GM19455 (cell line): ENCODE results near the gene APOC3.

ENCODE experiments used
- ATAC-seq: cut with Tn5 transposase; IDR thresholded peaks from one replicate; pipeline ENCODE4 v1.9.1; 2021; ENCODE audit not compliant: unreplicated experiment

The APOC3 gene

DNA sequence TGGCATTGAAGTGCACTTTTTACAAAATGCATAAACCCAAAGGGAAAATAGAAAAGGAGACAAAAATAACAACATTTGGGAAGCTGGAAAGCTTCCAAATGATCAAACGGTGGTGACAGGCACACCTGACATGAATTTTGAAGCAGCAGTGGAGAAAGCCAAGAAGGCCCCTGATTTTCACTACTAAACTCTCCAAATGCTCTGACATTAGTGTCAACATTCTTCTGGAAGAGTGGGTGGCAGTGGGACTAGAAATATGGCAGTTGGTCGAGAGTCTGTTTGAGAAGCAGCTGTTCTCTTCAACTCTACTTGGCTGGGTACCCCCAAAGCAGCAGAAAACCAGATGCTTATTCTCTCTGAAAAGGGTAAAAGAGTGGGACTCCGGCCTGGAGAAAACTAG lies 25.7 kb upstream of the APOC3 start:
- no peak for ATAC-seq

DNA sequence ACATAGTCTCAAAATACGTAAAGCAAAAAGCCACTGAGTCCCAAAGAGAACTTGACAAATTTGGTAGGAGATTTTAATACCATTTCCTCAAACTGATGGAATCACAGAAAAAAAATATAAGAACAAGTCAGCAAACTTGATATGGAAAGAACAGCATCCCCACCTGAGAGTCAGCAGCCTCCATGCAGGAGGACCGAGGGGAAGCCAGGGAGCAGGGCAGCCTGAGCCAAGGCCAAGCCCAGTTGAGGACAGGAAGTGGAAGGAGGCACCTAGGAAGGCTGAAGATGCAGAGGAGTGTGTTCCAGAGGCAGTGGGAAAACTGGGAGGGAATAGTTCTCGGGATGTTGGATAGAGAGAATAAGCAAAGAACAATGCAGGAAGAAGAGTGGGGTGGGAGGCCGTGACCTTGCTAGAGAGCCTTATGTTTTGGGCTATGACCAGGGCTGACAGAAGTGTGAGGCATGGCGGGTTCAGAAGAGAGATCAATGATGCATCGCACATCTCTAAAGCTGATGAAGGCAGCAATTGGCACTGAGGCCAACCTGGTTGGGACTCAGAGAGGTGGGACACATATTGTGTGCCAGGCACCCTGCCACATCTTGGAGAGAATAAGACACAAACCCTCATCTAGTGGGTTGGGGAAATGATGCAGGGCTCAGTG lies 22.0 kb upstream of the APOC3 start:
- no peak for ATAC-seq

DNA sequence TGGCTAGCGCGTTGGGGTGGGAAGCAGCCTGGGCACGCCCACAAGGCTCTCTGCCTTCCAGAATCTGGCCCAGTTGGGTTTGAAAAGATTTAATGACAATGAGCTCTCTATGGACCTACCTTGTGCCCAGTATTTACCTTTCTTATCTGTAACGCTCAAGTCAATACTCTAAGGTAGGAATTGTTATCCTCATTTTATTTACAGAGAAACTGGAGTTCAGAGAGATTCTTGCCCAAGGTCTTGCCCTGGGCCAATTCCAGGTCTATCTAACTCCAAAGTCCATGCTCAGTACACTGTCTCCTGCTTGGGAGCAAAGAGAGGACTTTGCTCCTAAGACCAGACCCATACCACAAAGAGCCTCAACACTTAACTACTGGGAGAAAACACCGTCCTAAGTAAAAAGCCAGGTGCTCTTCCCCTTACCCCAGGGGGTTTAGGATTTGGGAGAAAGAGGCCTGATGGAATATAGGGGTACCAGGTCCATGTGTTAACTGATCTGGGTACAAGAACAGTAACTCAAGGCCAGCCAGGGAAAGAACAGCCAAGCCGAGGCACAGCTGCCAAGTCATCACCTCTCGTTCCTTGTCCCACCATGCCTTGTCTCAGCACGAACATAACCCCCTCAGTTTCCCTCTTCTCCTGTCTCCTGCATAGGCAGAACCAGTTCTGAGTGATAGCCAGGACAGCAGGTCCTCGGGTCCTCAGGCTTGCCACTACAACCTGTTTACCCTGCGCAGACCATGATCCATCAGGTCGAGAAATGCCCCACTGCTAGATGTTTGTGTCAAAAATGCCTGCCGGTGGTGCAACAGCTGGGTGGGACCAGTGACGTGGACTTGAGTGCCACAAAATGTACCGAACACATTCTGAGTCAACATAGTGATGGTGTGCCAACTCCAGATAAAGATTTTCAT lies 21.2 kb upstream of the APOC3 start:
- no peak for ATAC-seq

DNA sequence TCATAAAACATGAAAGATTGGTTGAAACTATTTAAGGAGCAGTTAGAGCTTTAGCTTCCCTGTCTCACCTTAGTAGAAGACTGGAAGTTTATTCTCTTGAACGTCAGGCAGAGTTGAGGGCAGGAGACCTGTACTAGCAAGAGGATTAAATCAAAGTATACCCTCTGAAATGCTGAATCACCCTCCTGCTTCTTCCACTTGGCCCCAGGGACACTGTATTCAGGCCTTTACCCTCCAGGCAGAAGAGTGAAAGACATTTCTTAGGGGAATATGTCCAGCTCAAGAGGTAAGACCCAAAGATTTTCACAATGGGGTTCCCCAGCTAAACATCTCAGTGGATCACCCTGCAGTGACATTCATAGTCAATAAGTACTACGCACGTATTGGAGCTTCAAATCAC lies 18.5 kb upstream of the APOC3 start:
- no peak for ATAC-seq

DNA sequence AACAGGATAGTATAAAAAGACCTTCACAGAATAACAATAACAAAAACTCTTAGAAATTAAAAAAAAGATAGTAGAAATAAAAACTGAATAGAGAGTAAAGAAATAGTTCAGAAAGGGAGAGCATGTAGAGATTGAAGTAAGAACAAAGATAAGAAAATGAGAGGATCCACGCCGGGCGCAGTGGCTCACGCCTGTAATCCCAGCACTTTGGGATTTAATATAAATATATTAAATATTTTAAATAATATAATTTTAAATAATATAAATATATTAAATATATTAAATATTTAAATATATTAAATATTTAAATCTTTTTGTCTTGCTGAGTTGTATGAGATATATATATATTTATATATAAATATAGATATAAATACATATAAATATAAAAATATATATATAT lies 17.6 kb upstream of the APOC3 start:
- no peak for ATAC-seq

DNA sequence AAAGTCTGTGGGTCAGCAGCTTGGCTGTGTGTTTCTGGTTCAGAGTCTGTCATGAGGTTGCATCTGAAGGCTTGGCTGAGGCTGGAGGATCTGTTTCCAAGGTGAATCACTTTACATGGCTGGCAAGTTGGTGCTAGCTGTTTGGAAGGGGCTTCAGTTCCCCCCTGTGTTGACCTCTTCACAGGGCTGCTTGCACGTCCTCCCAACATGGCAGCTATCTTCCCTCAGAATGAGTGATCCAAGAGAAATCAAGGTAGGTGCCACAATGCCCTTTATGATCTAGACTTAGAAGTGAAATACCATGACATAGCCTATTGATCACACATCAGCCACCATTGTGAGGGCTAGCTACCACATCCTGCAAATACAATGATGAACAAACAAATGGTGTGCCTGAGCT lies 16.5 kb upstream of the APOC3 start:
- no peak for ATAC-seq

DNA sequence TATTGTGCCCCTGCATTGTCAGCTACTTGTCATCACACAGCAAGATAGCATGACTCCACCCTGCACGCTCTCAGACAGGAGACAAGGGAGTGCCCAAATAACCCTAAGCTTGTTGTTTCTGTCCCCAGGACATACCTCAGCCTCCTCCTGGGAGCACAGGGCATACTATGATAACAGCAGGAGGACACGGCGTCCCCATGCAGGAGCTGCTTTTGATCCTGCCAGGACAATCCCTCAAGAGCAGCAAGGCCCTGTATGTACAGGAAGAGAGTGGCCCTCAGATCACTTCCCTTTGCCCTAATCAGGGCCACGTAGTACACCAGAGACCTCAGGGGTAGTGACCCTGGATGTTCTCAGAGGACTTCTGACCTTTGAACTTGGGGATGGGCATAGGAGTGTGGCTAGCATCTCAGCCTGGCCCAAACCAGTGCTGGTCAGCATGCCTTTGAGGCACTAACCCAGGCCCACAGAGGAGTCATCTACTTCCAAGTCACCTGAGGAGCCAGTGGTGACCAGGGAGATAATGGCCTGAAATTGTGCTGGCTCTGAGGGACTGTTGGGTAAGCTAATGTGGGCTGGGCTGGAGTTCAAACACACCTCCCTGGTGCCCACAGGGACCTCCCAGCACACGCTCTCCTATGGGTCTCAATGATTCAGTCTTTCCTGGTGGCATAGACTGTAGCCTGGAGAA lies 15.8 kb upstream of the APOC3 start:
- ATAC-seq: no peak

DNA sequence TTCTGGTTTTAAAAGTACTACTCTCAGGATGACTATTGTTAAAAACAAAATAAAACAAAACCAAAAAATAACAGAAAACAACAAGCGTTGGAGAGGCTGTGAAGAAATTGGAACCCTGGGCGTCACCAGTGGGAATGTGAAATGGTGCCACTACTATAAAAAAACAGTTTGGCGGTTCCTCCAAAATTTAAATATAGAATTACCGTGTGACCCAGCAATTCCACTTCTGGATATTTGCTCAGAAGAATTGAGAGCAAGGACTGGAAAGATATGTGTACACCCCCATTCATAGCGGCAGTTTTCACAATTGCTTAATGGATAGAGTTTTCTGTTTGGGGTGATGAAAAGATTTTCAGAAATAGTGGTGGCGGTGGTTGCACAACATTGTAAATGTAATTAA lies 15.2 kb upstream of the APOC3 start:
- no peak for ATAC-seq

DNA sequence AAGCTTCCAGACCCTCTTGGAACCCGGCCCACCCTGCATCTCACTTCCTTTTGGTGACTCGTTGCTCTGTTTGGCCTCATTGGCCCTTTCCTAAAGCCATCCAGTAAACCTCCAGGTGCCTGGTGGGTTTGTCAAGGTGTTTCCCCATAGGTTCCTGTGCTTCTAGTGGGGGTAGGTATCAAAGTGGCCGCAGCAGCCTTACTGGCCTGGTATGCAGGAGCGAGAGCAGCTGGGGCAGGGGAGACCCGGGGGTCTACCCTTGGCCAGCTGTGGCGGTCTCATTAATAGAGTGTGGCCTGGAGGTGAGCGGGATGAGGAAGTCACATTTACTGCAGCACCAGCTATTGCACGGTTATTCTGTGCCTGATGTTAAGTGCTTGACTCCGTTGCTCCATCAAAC lies 10.7 kb upstream of the APOC3 start:
- no peak for ATAC-seq

DNA sequence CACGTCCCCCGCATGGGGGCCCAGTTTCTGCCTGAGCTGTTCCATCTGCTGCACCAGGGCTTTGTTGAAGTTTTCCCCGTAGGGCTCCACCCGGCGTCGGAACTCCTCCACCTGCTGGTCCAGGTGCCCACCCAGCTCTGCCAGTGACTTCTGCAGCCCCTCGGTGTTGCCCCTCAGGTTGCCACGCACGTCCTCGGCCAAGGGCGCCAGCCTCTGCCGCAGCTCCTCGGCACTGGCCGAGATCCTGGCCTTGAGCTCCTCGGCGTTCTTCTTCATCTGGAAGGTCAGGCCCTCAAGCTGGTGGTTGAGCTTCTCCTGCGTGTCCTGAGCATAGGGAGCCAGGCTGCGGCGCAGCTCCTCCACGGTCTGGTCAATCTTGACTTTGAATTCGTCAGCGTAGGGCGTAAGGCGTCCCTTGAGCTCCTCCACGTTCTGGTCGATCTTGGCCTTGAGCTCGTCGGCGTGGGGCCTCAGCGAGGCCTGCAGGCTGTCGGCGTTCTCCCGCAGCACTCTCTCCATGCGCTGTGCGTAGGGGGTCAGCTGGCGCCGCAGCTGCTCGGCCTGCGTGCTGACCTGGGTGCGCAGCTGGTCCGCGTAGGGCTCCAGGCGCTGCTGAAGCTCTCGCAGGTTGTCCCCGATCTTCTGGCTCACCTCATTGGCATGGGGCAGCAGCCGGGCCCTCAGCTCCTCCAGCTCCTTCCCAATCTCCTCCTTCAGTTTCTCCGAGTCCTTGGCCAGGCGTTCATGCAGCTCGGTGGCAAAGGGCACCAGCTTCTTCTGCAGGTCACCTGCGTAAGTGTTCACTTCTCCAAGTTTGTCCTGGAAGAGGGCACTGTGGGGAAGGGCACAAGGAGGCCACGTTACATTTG lies 8.4 kb upstream of the APOC3 start:
- ATAC-seq: no peak

DNA sequence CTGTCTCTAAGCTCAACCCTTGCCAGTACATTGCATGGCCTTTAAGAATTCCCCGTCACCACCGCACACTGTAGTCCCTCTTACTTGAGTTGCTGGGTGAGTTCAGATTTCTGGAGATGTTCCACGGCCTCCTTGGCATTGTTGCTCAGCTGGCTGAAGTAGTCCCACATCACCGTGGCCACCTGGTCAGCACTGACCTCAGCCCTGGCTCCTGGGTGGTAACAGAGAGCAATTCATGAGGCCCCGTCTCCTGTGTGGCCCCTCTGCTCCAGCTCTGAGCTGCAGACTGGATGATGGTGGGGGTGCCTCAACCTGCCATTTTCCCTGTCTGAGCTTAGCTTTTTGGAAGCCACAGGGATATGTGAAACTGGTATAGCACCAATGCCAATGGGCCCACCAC lies 7.1 kb upstream of the APOC3 start:
- no peak for ATAC-seq

DNA sequence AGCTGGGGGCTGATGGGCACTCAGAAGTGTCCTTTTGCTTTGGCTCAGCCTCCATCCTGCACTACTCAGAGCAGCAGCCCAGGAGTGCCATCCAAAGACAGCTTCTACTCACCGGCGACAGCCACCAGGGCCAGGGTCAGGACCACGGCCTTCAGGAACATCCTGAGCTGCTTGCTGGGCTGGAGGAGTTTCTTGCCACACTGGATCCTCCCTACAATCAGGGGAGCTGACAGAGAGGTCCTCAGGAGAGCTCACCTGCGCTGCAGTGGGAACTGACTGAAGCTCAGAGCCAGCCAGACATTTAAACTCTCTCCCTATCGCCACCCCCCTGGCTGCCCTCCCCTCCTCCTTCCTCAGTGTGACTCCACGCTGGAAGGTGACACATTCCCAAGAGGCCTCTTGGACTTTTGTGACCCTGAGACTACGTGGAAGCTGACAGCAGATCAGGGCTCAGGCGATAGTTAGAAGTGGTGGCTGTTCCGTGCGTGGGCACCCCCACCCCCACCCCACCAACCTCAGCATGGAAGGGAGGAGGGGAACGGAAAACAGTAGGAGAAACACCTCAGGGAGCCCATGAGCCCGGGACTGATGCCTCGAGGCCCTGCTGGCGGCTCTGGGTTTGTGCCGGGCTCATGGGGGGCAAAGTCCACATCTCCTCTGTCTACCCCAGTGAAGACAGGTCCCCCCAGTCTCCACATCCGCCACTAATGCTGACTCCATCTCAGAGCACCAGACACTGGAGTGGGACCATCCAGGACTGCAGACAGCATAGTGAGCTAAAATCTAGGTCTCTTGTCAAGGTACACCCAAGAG lies 6.5 kb upstream of the APOC3 start, which contains the start of gene APOA4:
Gene APOA4 (minus strand): TSS at position 274 of the 813 bp plus-strand sequence. CDS start 113 bp downstream, at position 161.
- no peak for ATAC-seq

DNA sequence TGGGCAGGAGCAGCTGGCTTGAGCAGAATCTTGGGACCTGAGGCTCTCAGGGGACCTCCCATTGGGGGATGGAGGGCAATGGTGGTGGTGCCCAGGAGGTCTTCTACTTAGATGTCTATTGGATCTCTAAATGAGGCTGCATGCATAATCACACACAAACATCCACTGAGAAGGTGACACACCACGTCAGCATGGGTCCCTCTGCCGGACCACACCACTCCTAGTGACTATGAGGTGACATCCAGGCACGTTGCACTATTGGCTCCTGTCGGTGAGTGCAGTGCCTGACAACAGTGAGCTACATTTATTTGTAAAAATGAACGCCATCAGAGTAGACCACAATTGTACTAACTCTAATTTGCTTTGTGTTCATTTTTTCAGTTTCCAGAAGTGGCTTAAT lies 4.3 kb upstream of the APOC3 start:
- no peak for ATAC-seq

DNA sequence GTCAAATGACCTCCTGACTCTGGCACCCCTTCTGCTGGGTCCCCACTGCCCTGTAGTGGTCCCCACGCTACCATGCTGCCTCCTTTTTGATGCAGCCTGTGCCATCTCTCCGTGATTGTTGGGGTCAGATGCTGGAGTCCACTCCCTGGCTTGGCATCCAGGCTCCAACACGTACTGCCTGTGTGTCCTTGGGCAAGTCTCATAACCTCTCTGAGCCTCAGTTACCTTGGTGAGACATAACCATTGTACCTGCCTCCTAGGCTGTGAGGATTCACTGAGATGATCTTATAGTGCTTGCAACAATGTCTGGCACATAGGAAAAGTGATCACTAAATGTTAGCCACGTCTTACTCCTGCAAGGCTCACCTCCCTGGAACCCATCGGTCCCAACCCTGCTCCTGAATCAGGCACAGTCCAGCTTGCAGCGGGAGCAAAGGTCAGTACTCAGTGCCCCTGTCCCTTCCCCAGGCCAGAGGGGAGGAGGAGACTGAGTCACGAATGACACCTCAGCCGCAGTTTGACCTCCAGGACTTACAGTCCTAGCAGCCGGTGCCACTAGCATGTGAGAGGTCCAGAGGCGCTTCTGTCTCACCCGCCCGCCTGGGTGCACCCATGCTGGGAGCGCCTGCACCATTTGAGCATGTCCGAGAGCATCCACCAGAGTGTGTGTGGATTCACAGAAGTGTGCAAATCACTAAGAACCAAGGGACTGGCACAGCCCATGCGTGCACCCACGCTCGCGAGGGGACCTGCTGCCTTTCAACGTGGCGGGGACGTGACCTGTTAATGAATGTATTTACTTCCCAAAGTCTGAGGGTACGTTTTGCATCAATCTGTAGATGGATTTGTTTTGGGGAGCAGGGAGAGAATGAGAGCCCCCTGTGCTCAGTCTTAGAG lies 3.6 kb upstream of the APOC3 start:
- ATAC-seq: no peak

DNA sequence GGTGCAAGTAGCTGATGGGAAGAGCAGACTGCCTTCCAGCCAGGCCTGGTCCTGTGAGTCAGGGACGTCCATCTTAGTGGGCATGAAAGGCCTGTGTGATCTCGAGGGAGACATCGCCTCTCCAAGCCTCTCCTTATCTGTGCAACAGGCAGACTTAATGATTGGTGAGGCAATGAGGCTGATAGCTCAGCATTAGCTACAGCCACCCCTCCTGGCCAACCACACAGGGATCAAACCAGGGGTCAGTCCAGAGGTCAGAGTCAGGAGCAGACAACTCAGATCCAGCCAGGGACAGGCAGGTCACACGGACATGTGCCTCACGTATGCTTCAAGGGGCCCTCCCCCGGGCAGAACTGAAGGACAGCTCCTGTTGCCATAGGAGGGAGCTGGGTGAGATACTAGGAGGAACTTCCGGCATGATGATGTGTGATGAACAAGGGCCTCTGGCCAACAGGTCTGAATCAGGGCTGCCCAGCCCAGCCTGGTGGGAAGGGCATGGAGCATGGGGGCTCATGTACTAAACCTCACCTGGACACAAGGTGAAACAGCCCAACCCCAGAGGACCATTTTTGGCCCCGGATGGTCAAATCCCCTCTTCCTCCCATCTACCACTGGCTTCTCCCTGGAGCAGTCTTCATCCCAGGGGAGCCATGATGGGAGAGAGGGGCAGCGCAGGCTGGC lies 2.8 kb upstream of the APOC3 start:
- ATAC-seq: no peak

DNA sequence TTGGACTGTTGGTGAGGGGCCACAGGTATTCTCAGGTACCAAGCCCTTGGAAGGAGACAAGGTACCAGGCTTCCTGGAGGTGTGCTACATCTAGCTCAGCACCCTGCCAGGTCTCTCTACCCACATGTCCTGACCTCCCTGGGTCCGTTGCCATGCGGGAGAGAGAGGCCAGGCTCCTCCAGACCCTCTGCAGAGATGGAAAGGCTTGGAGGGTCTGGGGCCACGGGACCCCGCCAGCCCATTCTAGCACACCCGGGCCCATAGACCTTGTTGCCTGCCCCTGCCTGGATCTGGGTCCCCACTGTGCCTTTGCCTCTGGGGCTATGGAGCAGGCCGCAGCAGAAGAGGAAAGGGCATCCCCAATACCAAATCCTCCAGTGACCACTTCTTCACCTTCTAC lies 2.2 kb upstream of the APOC3 start:
- ATAC-seq: no peak

DNA sequence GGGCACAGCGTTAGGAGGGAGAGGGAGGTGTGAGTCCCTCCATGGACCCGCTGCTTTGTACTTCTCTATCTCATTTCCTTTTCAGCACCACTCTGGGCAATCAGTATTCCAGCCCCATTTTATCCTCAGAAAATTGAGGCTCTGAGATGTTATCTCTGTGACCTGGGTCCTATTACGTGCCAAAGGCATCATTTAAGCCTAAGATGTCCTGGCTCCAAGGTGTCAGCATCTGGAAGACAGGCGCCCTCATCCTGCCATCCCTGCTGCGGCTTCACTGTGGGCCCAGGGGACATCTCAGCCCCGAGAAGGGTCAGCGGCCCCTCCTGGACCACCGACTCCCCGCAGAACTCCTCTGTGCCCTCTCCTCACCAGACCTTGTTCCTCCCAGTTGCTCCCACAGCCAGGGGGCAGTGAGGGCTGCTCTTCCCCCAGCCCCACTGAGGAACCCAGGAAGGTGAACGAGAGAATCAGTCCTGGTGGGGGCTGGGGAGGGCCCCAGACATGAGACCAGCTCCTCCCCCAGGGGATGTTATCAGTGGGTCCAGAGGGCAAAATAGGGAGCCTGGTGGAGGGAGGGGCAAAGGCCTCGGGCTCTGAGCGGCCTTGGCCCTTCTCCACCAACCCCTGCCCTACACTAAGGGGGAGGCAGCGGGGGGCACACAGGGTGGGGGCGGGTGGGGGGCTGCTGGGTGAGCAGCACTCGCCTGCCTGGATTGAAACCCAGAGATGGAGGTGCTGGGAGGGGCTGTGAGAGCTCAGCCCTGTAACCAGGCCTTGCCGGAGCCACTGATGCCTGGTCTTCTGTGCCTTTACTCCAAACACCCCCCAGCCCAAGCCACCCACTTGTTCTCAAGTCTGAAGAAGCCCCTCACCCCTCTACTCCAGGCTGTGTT lies 829 bp upstream of the APOC3 start:
- ATAC-seq: no peak
